Panc1 (cell line): ENCODE measurements around the gene SPTA1.
"Not testable (repeated sequence)": the region's sequence is repeated elsewhere in the genome, so short reads cannot be mapped to it uniquely, and the experiment has no call there.

ENCODE experiments used
- CTCF ChIP-seq: fragments of 450-650 bp; IDR thresholded peaks from 2 replicates; pipeline ENCODE4 v1.5.1; 2017; ENCODE audit warnings: mild to moderate bottlenecking
- POLR2AphosphoS5 ChIP-seq: IDR thresholded peaks from 2 replicates; pipeline ENCODE4 v1.6.1; 2012; ENCODE audit warnings: mild to moderate bottlenecking, low read depth, low read length, moderate library complexity
- SIN3A ChIP-seq: IDR thresholded peaks from 2 replicates; pipeline ENCODE4 v1.6.1; 2012; ENCODE audit warnings: low read depth, mild to moderate bottlenecking, low read length, moderate library complexity, borderline replicate concordance; ENCODE audit not compliant: insufficient read depth
- TCF7L2 ChIP-seq: IDR thresholded peaks from 2 replicates; pipeline ENCODE4 v1.6.1; 2011; ENCODE audit warnings: mild to moderate bottlenecking, low read depth, low read length, inconsistent platforms
- TF ChIP-seq, protein P1 (sequence below), 2 experiments: IDR thresholded peaks; 2 replicates each; pipeline ENCODE4 v1.6.1; 2011 to 2012; ENCODE audit warnings: low read depth in 2 of 2, control low read depth in 1 of 2, low read length in 1 of 2, mild to moderate bottlenecking in 1 of 2, moderate library complexity in 1 of 2; ENCODE audit not compliant: insufficient read depth in 1 of 2

- not testable (repeated sequence) for TF ChIP-seq CTCF, POLR2AphosphoS5, SIN3A, TCF7L2
- TF ChIP-seq, protein P1, sequence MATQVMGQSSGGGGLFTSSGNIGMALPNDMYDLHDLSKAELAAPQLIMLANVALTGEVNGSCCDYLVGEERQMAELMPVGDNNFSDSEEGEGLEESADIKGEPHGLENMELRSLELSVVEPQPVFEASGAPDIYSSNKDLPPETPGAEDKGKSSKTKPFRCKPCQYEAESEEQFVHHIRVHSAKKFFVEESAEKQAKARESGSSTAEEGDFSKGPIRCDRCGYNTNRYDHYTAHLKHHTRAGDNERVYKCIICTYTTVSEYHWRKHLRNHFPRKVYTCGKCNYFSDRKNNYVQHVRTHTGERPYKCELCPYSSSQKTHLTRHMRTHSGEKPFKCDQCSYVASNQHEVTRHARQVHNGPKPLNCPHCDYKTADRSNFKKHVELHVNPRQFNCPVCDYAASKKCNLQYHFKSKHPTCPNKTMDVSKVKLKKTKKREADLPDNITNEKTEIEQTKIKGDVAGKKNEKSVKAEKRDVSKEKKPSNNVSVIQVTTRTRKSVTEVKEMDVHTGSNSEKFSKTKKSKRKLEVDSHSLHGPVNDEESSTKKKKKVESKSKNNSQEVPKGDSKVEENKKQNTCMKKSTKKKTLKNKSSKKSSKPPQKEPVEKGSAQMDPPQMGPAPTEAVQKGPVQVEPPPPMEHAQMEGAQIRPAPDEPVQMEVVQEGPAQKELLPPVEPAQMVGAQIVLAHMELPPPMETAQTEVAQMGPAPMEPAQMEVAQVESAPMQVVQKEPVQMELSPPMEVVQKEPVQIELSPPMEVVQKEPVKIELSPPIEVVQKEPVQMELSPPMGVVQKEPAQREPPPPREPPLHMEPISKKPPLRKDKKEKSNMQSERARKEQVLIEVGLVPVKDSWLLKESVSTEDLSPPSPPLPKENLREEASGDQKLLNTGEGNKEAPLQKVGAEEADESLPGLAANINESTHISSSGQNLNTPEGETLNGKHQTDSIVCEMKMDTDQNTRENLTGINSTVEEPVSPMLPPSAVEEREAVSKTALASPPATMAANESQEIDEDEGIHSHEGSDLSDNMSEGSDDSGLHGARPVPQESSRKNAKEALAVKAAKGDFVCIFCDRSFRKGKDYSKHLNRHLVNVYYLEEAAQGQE (IDR thresholded peaks at IDR 0.05; ENCODE audit: insufficient read depth in 1 of 2, low read depth in 2 of 2, low read length in 1 of 2) = not testable (repeated sequence)
Measured at GRCh38 chr1:158691149-158691548, 4.6 kb upstream of the SPTA1 start.
